ENCODE measurements around the gene MYLK4.
A peak's percentile ranks its signal among the peaks of the same experiment; 100 is the strongest.

Gene MYLK4

DNA sequence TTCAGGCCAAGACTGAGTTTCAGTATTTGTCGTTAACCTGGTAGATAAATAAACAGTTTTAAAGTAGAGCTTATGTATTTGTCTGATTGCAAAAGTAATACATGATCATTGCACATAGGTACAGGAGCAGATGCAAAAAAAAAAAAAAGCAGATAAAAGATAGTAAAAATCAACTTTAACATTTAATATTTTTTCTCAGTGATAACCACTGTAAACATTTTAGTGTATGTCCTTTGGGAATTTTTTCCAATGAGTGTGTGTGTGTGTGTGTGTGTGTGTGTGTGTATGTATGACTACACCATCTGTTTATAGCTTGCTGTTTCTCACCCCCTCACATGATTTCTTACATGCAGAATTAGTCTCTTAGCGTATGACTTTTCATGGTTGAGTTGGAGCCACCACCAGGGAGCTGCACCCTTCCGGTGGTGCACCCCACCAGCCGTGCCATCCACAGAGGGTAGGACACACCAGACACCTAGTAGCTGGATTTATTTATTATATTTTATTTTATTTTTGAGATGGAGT lies 40.8 kb upstream of the MYLK4 start:
- Histone ChIP-seq H3K4me3 (ENCODE audit: low read length in 2 of 2) (peak overlapping the region in 1 of 2 donors; percentile 59), H3K27me3 (ENCODE audit: control insufficient read depth in 1 of 2, insufficient read depth in 2 of 2, low read length in 2 of 2) (no peaks in the 10 kb centered on the region), H3K9ac (ENCODE audit: low read length in 2 of 2) (peak overlapping the region; percentile 30 to 37), H3K9me3 (ENCODE audit: control insufficient read depth in 2 of 2, low read length in 2 of 2) (no peaks in the 10 kb centered on the region), H3K4me1 (ENCODE audit: control insufficient read depth, insufficient read depth, low read length) (peaks cover 22% of the 10 kb centered on the region), H3K27ac (ENCODE audit: low read length) (peak overlapping the region; percentile 41), H3K36me3 (ENCODE audit: control insufficient read depth in 2 of 2, insufficient read depth in 2 of 2, low read length in 2 of 2) (peaks cover 6% of the 10 kb centered on the region in 2 donors)

GRCh38 chr6:2790588-2791449 lies 40.1 kb upstream of the MYLK4 start:
- H3K27me3 ChIP-seq (ENCODE audit: control insufficient read depth in 1 of 2, insufficient read depth in 2 of 2, low read length in 2 of 2) = no peaks in the 10 kb centered on the region
- peak overlapping the region; percentile 23 to 59 for H3K4me3 ChIP-seq (ENCODE audit: low read length in 2 of 2)
- H3K9ac ChIP-seq (ENCODE audit: low read length in 2 of 2) = peak overlapping the region; percentile 30 to 37
- no peaks in the 10 kb centered on the region for H3K9me3 ChIP-seq (ENCODE audit: control insufficient read depth in 2 of 2, low read length in 2 of 2)
- H3K27ac ChIP-seq (ENCODE audit: low read length) = peak overlapping the region; percentile 76
- peaks cover 6 to 7% of the 10 kb centered on the region in 2 donors for H3K36me3 ChIP-seq (ENCODE audit: control insufficient read depth in 2 of 2, insufficient read depth in 2 of 2, low read length in 2 of 2)
- H3K4me1 ChIP-seq (ENCODE audit: control insufficient read depth, insufficient read depth, low read length) = peaks cover 22% of the 10 kb centered on the region

- H3K27me3 ChIP-seq (ENCODE audit: control insufficient read depth in 1 of 2, insufficient read depth in 2 of 2, low read length in 2 of 2) = no peaks in the 10 kb centered on the region
- peaks cover 14 to 34% of the 10 kb centered on the region in 2 donors for H3K36me3 ChIP-seq (ENCODE audit: control insufficient read depth in 2 of 2, insufficient read depth in 2 of 2, low read length in 2 of 2)
- H3K4me1 ChIP-seq (ENCODE audit: control insufficient read depth, insufficient read depth, low read length) = peaks cover 9% of the 10 kb centered on the region
- H3K4me3 ChIP-seq (ENCODE audit: low read length in 2 of 2) = no peak overlapping the region
- H3K9ac ChIP-seq (ENCODE audit: low read length in 2 of 2) = no peak overlapping the region
- H3K9me3 ChIP-seq (ENCODE audit: control insufficient read depth in 2 of 2, low read length in 2 of 2) = no peaks in the 10 kb centered on the region
- no peak overlapping the region for H3K27ac ChIP-seq (ENCODE audit: low read length)
Observed at GRCh38 chr6:2786269-2786668, 35.5 kb upstream of the MYLK4 start.

DNA sequence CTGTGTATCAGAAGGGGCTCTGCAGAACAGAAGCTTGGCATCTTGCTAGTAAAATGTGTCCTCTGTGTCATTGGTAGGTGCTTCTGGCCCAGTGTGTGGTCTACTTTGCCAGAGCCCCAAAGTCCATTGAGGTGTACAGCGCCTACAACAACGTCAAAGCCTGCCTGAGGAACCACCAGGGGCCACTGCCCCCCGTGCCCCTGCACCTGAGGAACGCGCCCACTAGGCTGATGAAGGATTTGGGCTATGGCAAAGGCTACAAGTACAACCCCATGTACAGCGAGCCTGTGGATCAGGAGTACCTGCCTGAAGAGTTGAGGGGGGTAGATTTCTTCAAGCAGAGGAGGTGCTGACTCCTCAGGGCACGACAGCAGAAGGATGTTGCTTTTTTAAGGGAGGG lies 34.2 kb upstream of the MYLK4 start:
- H3K9ac ChIP-seq (ENCODE audit: low read length in 2 of 2) = no peak overlapping the region
- peaks cover 25 to 43% of the 10 kb centered on the region in 2 donors for H3K36me3 ChIP-seq (ENCODE audit: control insufficient read depth in 2 of 2, insufficient read depth in 2 of 2, low read length in 2 of 2)

GRCh38 chr6:2784061-2784460 lies 33.3 kb upstream of the MYLK4 start:
- Histone ChIP-seq H3K9me3 (ENCODE audit: control insufficient read depth in 2 of 2, low read length in 2 of 2) (no peaks in the 10 kb centered on the region), H3K4me1 (ENCODE audit: control insufficient read depth, insufficient read depth, low read length) (no peaks in the 10 kb centered on the region), H3K27ac (ENCODE audit: low read length) (no peak overlapping the region), H3K9ac (ENCODE audit: low read length in 2 of 2) (no peak overlapping the region), H3K4me3 (ENCODE audit: low read length in 2 of 2) (no peak overlapping the region), H3K27me3 (ENCODE audit: control insufficient read depth in 1 of 2, insufficient read depth in 2 of 2, low read length in 2 of 2) (no peaks in the 10 kb centered on the region), H3K36me3 (ENCODE audit: control insufficient read depth in 2 of 2, insufficient read depth in 2 of 2, low read length in 2 of 2) (peaks cover 30 to 48% of the 10 kb centered on the region in 2 donors)

More for the DNA sequence above, 34.2 kb upstream of the MYLK4 start:
- Histone ChIP-seq H3K9me3 (ENCODE audit: control insufficient read depth in 2 of 2, low read length in 2 of 2) (no peaks in the 10 kb centered on the region), H3K27me3 (ENCODE audit: control insufficient read depth in 1 of 2, insufficient read depth in 2 of 2, low read length in 2 of 2) (no peaks in the 10 kb centered on the region), H3K4me1 (ENCODE audit: control insufficient read depth, insufficient read depth, low read length) (no peaks in the 10 kb centered on the region), H3K27ac (ENCODE audit: low read length) (no peak overlapping the region), H3K4me3 (ENCODE audit: low read length in 2 of 2) (no peak overlapping the region)

GRCh38 chr6:2783188-2783963 lies 32.7 kb upstream of the MYLK4 start:
- Histone ChIP-seq H3K9me3 (ENCODE audit: control insufficient read depth in 2 of 2, low read length in 2 of 2) (no peaks in the 10 kb centered on the region), H3K4me3 (ENCODE audit: low read length in 2 of 2) (no peak overlapping the region), H3K36me3 (ENCODE audit: control insufficient read depth in 2 of 2, insufficient read depth in 2 of 2, low read length in 2 of 2) (peaks cover 34 to 52% of the 10 kb centered on the region in 2 donors), H3K27me3 (ENCODE audit: control insufficient read depth in 1 of 2, insufficient read depth in 2 of 2, low read length in 2 of 2) (no peaks in the 10 kb centered on the region), H3K9ac (ENCODE audit: low read length in 2 of 2) (no peak overlapping the region), H3K4me1 (ENCODE audit: control insufficient read depth, insufficient read depth, low read length) (no peaks in the 10 kb centered on the region), H3K27ac (ENCODE audit: low read length) (no peak overlapping the region)

GRCh38 chr6:2782825-2783187 lies 32.1 kb upstream of the MYLK4 start:
- H3K36me3 ChIP-seq (ENCODE audit: control insufficient read depth in 2 of 2, insufficient read depth in 2 of 2, low read length in 2 of 2) = peaks cover 31 to 52% of the 10 kb centered on the region in 2 donors
- no peak overlapping the region for H3K4me3 ChIP-seq (ENCODE audit: low read length in 2 of 2)

DNA sequence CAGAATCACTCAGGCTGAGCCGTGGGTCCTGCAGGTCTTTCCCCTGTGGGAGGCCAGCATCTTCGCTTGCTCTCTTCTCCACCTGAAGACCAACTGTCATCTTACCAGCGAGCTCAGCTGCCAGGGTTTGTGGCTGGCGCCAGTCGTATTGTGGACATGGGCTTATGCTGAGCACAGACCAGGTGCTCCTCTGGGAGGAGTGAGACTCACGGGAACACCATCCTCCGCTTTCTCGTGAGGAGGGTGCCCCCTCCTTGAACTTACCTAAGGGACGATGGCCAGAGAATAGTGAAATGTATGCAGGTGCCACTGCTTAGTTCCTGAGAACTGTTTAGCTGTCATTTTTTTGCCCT lies 31.6 kb upstream of the MYLK4 start:
- Histone ChIP-seq H3K4me3 (ENCODE audit: low read length in 2 of 2) (no peak overlapping the region), H3K36me3 (ENCODE audit: control insufficient read depth in 2 of 2, insufficient read depth in 2 of 2, low read length in 2 of 2) (peaks cover 29 to 51% of the 10 kb centered on the region in 2 donors), H3K4me1 (ENCODE audit: control insufficient read depth, insufficient read depth, low read length) (no peaks in the 10 kb centered on the region), H3K27ac (ENCODE audit: low read length) (no peak overlapping the region), H3K9ac (ENCODE audit: low read length in 2 of 2) (no peak overlapping the region), H3K9me3 (ENCODE audit: control insufficient read depth in 2 of 2, low read length in 2 of 2) (no peaks in the 10 kb centered on the region), H3K27me3 (ENCODE audit: control insufficient read depth in 1 of 2, insufficient read depth in 2 of 2, low read length in 2 of 2) (no peaks in the 10 kb centered on the region)

More at GRCh38 chr6:2782825-2783187, 32.1 kb upstream of the MYLK4 start:
- H3K27me3 ChIP-seq (ENCODE audit: control insufficient read depth in 1 of 2, insufficient read depth in 2 of 2, low read length in 2 of 2) = no peaks in the 10 kb centered on the region
- H3K9me3 ChIP-seq (ENCODE audit: control insufficient read depth in 2 of 2, low read length in 2 of 2) = no peaks in the 10 kb centered on the region
- no peak overlapping the region for H3K9ac ChIP-seq (ENCODE audit: low read length in 2 of 2)
- no peaks in the 10 kb centered on the region for H3K4me1 ChIP-seq (ENCODE audit: control insufficient read depth, insufficient read depth, low read length)
- H3K27ac ChIP-seq (ENCODE audit: low read length) = no peak overlapping the region

- no peaks in the 10 kb centered on the region for H3K4me1 ChIP-seq (ENCODE audit: control insufficient read depth, insufficient read depth, low read length)
- H3K36me3 ChIP-seq (ENCODE audit: control insufficient read depth in 2 of 2, insufficient read depth in 2 of 2, low read length in 2 of 2) = peaks cover 27 to 49% of the 10 kb centered on the region in 2 donors
- H3K27me3 ChIP-seq (ENCODE audit: control insufficient read depth in 1 of 2, insufficient read depth in 2 of 2, low read length in 2 of 2) = no peaks in the 10 kb centered on the region
- no peak overlapping the region for H3K27ac ChIP-seq (ENCODE audit: low read length)
- no peak overlapping the region for H3K9ac ChIP-seq (ENCODE audit: low read length in 2 of 2)
- H3K9me3 ChIP-seq (ENCODE audit: control insufficient read depth in 2 of 2, low read length in 2 of 2) = no peaks in the 10 kb centered on the region
- H3K4me3 ChIP-seq (ENCODE audit: low read length in 2 of 2) = no peak overlapping the region
Observed at GRCh38 chr6:2781685-2782355, 31.1 kb upstream of the MYLK4 start.

- no peak overlapping the region for H3K27ac ChIP-seq (ENCODE audit: low read length)
- H3K4me1 ChIP-seq (ENCODE audit: control insufficient read depth, insufficient read depth, low read length) = no peaks in the 10 kb centered on the region
- peaks cover 27 to 45% of the 10 kb centered on the region in 2 donors for H3K36me3 ChIP-seq (ENCODE audit: control insufficient read depth in 2 of 2, insufficient read depth in 2 of 2, low read length in 2 of 2)
- no peak overlapping the region for H3K9ac ChIP-seq (ENCODE audit: low read length in 2 of 2)
- no peaks in the 10 kb centered on the region for H3K27me3 ChIP-seq (ENCODE audit: control insufficient read depth in 1 of 2, insufficient read depth in 2 of 2, low read length in 2 of 2)
- no peaks in the 10 kb centered on the region for H3K9me3 ChIP-seq (ENCODE audit: control insufficient read depth in 2 of 2, low read length in 2 of 2)
- H3K4me3 ChIP-seq (ENCODE audit: low read length in 2 of 2) = no peak overlapping the region
Observed at GRCh38 chr6:2780102-2780737, 29.5 kb upstream of the MYLK4 start.
